Kidney (tissue), 14 donors: ENCODE measurements around the gene GPR55. TPM values are rescaled to one million over a fixed set of nuclear protein-coding genes. Genes with fewer than 3 reads are reported as not detected.
A peak's percentile ranks its signal among the peaks of the same experiment; 100 is the strongest.

Source experiments
- DNase-seq, 5 donors: peaks; one replicate each; pipeline ENCODE4 v3.0.0-alpha.2; 2013 to 2020
- FAIRE-seq: peaks from 2 replicates; lab custom pipeline; 2012; peaks lifted over from hg19 to GRCh38; lab: Jason Lieb, UNC
- H3K27ac ChIP-seq, 2 donors: one replicate each; pipeline ENCODE4 v1.7.0; 2013; ENCODE audit warnings: low read depth in 2 of 2, low read length in 2 of 2, inconsistent platforms in 1 of 2
- H3K27me3 ChIP-seq: one replicate; pipeline ENCODE4 v1.7.1; 2013; ENCODE audit warnings: low read length, inconsistent platforms; ENCODE audit not compliant: control insufficient read depth, insufficient read depth
- H3K36me3 ChIP-seq, 3 donors: one replicate each; pipeline versions ENCODE4 v1.7.0 to v1.7.1; 2013; ENCODE audit warnings: low read length in 3 of 3, control low read depth in 1 of 3, inconsistent platforms in 1 of 3; ENCODE audit not compliant: insufficient read depth in 3 of 3, control insufficient read depth in 2 of 3
- H3K4me1 ChIP-seq, 3 donors: one replicate each; pipeline versions ENCODE4 v1.7.0 to v1.7.1; 2013; ENCODE audit warnings: low read length in 3 of 3, inconsistent platforms in 1 of 3, low read depth in 1 of 3; ENCODE audit not compliant: control insufficient read depth in 2 of 3, insufficient read depth in 2 of 3
- H3K4me3 ChIP-seq, 3 donors: one replicate each; pipeline versions ENCODE4 v1.7.0 to v1.8.1; 2013; ENCODE audit warnings: low read length in 3 of 3, control low read depth in 1 of 3, inconsistent platforms in 1 of 3
- H3K9ac ChIP-seq, 3 donors: one replicate each; pipeline versions ENCODE4 v1.7.0 to v1.7.1; 2013; ENCODE audit warnings: low read length in 3 of 3, control low read depth in 1 of 3, inconsistent platforms in 1 of 3
- H3K9me3 ChIP-seq, 3 donors: one replicate each; pipeline versions ENCODE4 v1.7.0 to v1.7.1; 2013; ENCODE audit warnings: low read length in 3 of 3, control low read depth in 1 of 3, inconsistent platforms in 1 of 3; ENCODE audit not compliant: control insufficient read depth in 2 of 3, insufficient read depth in 1 of 3
- CTCF ChIP-seq: IDR thresholded peaks from 3 replicates; pipeline ENCODE4 v1.5.1; 2012; ENCODE audit warnings: mild to moderate bottlenecking, moderate library complexity, borderline replicate concordance; ENCODE audit not compliant: insufficient read depth; ENCODE audit errors: extremely low read depth
- intact Hi-C: fragments of 100-400 bp; cut with DNase I; formaldehyde crosslinking; loops from one replicate; pipeline ENCODE4 v1.11.1; 2022
- polyA plus RNA-seq: library from polyadenylated mRNA; stranded (reverse); fragments of 350-450 nt; fragmentation: Illumina TruSeq; extraction: RNeasy Lipid Tissue Mini Kit (QIAGEN cat#74804); gene quantifications from one replicate; pipeline ENCODE4 v1.2.3, GENCODE V29; 2014; ENCODE audit warnings: low read depth, low replicate concordance; ENCODE audit not compliant: insufficient read depth
- total RNA-seq: library from RNA; stranded (reverse); fragmentation: NEBNext Ultra II Directional; extraction: Animal tissue kit (Norgen Biotek cat#: 25700); gene quantifications from one replicate; pipeline ENCODE4 v1.2.1, GENCODE V29; 2021
- donor health status: control.
- donor health status: control.
- donor health status: control.
- donor health status: control.
- donor health status: control.
- donor health status: DM: yes; HTN: yes; CAD: no.
- donor health status: Normal renal cell carcinoma (clear cell type).

GPR55 gene
- total and polyA plus RNA-seq, 2 donors from 2014 or later, result 0.69 TPM; not detected in 1

GRCh38 chr2:230862292-230862691, 62.8 kb downstream of the GPR55 start:
- no peak overlapping the region for H3K27ac ChIP-seq
- DNase-seq (no peak), FAIRE-seq (no peak)
- no peaks in the 10 kb centered on the region for H3K9me3 ChIP-seq
- H3K9ac ChIP-seq, result no peak overlapping the region
- intact Hi-C loops, result no loop called here
- H3K36me3 ChIP-seq, result no peaks in the 10 kb centered on the region
- no peak overlapping the region for H3K4me3 ChIP-seq
- H3K4me1 ChIP-seq, result peaks cover 3 to 13% (median 9%) of the 10 kb centered on the region in 3 donors
- no peaks in the 10 kb centered on the region for H3K27me3 ChIP-seq
- no peak for TF ChIP-seq CTCF

- Histone ChIP-seq H3K27me3 (no peaks in the 10 kb centered on the region), H3K9ac (no peak overlapping the region), H3K4me1 (peaks cover 0 to 8% (median 6%) of the 10 kb centered on the region in 3 donors), H3K27ac (no peak overlapping the region), H3K9me3 (no peaks in the 10 kb centered on the region), H3K4me3 (no peak overlapping the region), H3K36me3 (no peaks in the 10 kb centered on the region)
- TF ChIP-seq CTCF, result no peak
- DNase-seq, result peak in 4 of 5 donors; percentile 84 to 94 (median 88)
- intact Hi-C loops, result no loop called here
- FAIRE-seq, result no peak
These were observed 63.3 kb downstream of the GPR55 start for GRCh38 chr2:230861552-230862255.

Other genes starting within 250 kb of the GPR55 start
- gene CAB39, start 212.4 kb downstream of the GPR55 start, total RNA-seq, result 77.6 TPM
- 39.1 TPM for gene CAB39, start 212.4 kb downstream of the GPR55 start, polyA plus RNA-seq
- gene ITM2C, start 60.3 kb downstream of the GPR55 start, total RNA-seq, result 1,131 TPM
- gene ITM2C, start 60.3 kb downstream of the GPR55 start, polyA plus RNA-seq, result 308 TPM
- gene SPATA3, start 70.9 kb upstream of the GPR55 start, total RNA-seq, result not detected
- gene SPATA3, start 70.9 kb upstream of the GPR55 start, polyA plus RNA-seq, result not detected
- gene C2orf72, start 112.3 kb upstream of the GPR55 start, total RNA-seq, result 0.88 TPM
- 2.6 TPM for gene C2orf72, start 112.3 kb upstream of the GPR55 start, polyA plus RNA-seq
- 75.6 TPM for gene PSMD1, start 131.6 kb upstream of the GPR55 start, total RNA-seq
- 95.4 TPM for gene PSMD1, start 131.6 kb upstream of the GPR55 start, polyA plus RNA-seq
- 3.0 TPM for gene HTR2B, start 199.8 kb upstream of the GPR55 start, total RNA-seq
- gene HTR2B, start 199.8 kb upstream of the GPR55 start, polyA plus RNA-seq, result 2.0 TPM